ENCODE data around the gene ZNF611.

DNA sequence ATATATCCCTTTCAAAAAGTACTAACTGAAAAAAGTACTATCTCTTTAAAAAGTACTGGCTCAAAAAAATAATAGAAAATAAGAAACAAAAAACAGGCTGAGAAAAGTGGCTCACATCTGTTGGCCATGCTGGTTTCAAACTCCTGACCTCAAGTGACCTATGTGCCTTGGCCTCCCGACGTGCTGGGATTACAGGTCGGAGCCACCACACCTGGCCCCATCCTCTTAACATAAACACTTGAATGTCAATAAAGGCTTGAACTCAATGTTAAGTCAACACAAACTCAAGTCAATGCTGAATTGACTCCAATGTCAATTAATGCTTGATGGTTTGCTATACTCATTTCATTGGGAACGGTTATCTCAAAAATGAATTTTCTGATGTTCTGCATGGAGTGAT is 30.9 kb downstream of the ZNF611 start:
- TF ChIP-seq, protein P1, sequence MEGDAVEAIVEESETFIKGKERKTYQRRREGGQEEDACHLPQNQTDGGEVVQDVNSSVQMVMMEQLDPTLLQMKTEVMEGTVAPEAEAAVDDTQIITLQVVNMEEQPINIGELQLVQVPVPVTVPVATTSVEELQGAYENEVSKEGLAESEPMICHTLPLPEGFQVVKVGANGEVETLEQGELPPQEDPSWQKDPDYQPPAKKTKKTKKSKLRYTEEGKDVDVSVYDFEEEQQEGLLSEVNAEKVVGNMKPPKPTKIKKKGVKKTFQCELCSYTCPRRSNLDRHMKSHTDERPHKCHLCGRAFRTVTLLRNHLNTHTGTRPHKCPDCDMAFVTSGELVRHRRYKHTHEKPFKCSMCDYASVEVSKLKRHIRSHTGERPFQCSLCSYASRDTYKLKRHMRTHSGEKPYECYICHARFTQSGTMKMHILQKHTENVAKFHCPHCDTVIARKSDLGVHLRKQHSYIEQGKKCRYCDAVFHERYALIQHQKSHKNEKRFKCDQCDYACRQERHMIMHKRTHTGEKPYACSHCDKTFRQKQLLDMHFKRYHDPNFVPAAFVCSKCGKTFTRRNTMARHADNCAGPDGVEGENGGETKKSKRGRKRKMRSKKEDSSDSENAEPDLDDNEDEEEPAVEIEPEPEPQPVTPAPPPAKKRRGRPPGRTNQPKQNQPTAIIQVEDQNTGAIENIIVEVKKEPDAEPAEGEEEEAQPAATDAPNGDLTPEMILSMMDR (IDR thresholded peaks at IDR 0.05): no peak
- no peak for TF ChIP-seq CREB1 (CRISPR knock-in tag; IDR thresholded peaks at IDR 0.05)
- TF ChIP-seq MAX (CRISPR knock-in tag; IDR thresholded peaks at IDR 0.05): no peak
- no peak for TF ChIP-seq TP53 (CRISPR knock-in tag; IDR thresholded peaks at IDR 0.05)
- no peak for TF ChIP-seq RELA (CRISPR knock-in tag; IDR thresholded peaks at IDR 0.05; ENCODE audit: borderline replicate concordance)
- TF ChIP-seq ETV6 (CRISPR knock-in tag; IDR thresholded peaks at IDR 0.05): no peak
- no peak for TF ChIP-seq FOXJ3 (CRISPR knock-in tag; IDR thresholded peaks at IDR 0.05; ENCODE audit: borderline replicate concordance)
- no peak for TF ChIP-seq ZNF317 (CRISPR knock-in tag; IDR thresholded peaks at IDR 0.05; ENCODE audit: borderline replicate concordance, low read depth)
- no peak for TF ChIP-seq CREM (CRISPR knock-in tag; IDR thresholded peaks at IDR 0.05)
- no peak for TF ChIP-seq ATF1 (CRISPR knock-in tag; IDR thresholded peaks at IDR 0.05)
- TF ChIP-seq, protein P2, sequence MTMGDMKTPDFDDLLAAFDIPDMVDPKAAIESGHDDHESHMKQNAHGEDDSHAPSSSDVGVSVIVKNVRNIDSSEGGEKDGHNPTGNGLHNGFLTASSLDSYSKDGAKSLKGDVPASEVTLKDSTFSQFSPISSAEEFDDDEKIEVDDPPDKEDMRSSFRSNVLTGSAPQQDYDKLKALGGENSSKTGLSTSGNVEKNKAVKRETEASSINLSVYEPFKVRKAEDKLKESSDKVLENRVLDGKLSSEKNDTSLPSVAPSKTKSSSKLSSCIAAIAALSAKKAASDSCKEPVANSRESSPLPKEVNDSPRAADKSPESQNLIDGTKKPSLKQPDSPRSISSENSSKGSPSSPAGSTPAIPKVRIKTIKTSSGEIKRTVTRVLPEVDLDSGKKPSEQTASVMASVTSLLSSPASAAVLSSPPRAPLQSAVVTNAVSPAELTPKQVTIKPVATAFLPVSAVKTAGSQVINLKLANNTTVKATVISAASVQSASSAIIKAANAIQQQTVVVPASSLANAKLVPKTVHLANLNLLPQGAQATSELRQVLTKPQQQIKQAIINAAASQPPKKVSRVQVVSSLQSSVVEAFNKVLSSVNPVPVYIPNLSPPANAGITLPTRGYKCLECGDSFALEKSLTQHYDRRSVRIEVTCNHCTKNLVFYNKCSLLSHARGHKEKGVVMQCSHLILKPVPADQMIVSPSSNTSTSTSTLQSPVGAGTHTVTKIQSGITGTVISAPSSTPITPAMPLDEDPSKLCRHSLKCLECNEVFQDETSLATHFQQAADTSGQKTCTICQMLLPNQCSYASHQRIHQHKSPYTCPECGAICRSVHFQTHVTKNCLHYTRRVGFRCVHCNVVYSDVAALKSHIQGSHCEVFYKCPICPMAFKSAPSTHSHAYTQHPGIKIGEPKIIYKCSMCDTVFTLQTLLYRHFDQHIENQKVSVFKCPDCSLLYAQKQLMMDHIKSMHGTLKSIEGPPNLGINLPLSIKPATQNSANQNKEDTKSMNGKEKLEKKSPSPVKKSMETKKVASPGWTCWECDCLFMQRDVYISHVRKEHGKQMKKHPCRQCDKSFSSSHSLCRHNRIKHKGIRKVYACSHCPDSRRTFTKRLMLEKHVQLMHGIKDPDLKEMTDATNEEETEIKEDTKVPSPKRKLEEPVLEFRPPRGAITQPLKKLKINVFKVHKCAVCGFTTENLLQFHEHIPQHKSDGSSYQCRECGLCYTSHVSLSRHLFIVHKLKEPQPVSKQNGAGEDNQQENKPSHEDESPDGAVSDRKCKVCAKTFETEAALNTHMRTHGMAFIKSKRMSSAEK (CRISPR knock-in tag; IDR thresholded peaks at IDR 0.05; ENCODE audit: borderline replicate concordance): no peak
- TF ChIP-seq GABPB1 (CRISPR knock-in tag; IDR thresholded peaks at IDR 0.05): no peak
- TF ChIP-seq ARID4B (CRISPR knock-in tag; IDR thresholded peaks at IDR 0.05; ENCODE audit: borderline replicate concordance): no peak

Data from WTC11 (cell line).